NCI-H2196 treated with DMSO at 0.1 percent for 48 hours (cell line): Measurements from ENCODE around the gene MAST3.
A peak's percentile ranks its signal among the peaks of the same experiment; 100 is the strongest.
"Not testable (repeated sequence)": the region's sequence is repeated elsewhere in the genome, so short reads cannot be mapped to it uniquely, and the experiment has no call there.

Experiments
- DNase-seq: peaks from one replicate; lab custom pipeline; 2025; ENCODE audit not compliant: unreplicated experiment; lab: John Stamatoyannopoulos, UW

Gene MAST3

GRCh38 chr19:18157465-18158063 is 60.0 kb downstream of the MAST3 start:
- peak; percentile 89 for DNase-seq

DNA sequence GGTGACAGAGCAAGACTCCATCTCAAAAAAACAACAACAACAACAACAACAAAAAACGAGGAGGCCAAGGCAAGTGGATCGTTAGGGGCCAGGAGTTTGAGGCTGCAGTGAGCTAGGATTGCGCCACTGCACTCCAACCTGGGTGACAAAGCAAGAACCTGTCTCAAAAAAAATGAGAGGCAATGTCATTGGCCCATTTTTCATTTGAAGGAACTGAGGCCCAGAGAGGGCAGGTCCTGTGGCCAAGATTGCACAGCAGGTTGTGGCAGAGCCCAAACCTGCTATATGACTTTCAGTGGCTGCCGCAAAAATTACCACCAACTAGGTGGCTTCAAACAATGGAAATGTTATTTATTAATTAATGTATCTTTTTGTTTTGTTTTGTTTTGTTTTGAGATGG is 60.9 kb downstream of the MAST3 start:
- DNase-seq: no peak

- DNase-seq: not testable (repeated sequence)
Measured at GRCh38 chr19:18159059-18159616, 61.6 kb downstream of the MAST3 start.

GRCh38 chr19:18159810-18160209 is 62.2 kb downstream of the MAST3 start:
- DNase-seq: no peak

DNA sequence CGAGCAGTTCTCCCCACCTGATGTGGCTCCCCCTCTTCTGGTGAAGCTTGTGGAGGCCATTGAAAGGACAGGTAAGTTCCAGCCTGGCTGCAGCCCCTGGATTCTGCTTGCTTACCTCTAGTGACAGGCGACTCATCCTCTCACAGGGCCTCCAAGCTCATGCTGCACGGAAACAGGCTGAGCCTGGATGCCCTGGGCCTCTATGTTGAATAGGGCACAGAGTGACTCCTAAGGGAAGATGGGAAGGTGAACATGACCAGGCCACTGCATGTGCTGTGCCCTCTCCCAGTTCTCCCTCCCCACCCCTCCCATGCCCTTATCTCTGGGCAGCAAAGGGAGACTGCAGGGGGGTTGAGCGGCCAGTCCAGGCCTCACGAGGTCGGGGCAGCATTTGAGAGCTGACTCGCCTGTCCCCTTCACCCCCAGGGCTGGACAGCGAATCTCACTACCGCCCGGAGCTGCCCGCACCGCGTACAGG is 63.0 kb downstream of the MAST3 start:
- no peak for DNase-seq

DNA sequence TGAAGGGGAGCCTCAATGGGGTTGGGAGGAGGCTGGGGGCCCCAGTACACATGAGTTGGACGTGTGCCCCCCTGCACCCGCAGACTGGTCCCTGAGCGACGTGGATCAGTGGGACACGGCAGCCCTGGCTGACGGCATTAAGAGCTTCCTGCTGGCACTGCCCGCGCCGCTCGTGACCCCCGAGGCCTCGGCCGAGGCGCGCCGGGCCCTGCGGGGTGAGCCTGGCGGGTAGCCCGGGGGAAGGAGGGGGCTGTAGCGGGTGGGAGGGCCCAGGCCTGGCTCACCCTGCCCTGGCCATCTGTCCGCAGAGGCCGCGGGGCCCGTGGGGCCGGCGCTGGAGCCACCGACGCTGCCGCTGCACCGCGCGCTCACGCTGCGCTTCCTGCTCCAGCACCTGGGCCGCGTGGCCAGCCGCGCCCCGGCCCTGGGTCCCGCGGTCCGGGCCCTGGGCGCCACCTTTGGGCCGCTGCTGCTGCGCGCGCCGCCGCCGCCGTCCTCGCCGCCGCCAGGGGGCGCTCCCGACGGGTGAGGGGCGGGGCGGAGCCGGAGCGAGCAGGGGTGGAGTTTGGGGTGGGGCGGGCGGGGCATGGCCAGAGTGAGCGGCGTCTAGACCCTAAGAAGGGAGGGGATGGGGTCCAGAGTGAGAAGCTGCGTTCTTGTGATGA is 63.5 kb downstream of the MAST3 start:
- peak; percentile 42 for DNase-seq

DNA sequence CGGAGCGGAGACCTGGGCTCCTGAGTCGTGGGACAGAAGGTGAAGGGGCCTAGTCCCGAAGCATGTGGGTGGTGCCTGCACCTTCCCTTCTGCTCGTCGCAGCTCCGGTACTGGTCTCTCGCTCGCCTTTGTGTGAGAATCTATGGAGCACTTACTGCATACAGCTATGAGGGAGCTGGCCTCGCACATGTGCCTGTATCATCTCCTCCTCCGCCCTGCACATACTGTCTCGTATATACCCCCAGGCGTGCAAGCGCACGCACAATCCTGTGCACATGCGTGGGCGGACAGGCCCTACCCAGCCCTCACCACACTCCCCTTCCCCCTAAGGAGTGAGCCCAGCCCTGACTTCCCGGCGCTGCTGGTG is 64.0 kb downstream of the MAST3 start:
- DNase-seq: no peak

GRCh38 chr19:18164072-18164471 is 66.5 kb downstream of the MAST3 start:
- DNase-seq: no peak

DNA sequence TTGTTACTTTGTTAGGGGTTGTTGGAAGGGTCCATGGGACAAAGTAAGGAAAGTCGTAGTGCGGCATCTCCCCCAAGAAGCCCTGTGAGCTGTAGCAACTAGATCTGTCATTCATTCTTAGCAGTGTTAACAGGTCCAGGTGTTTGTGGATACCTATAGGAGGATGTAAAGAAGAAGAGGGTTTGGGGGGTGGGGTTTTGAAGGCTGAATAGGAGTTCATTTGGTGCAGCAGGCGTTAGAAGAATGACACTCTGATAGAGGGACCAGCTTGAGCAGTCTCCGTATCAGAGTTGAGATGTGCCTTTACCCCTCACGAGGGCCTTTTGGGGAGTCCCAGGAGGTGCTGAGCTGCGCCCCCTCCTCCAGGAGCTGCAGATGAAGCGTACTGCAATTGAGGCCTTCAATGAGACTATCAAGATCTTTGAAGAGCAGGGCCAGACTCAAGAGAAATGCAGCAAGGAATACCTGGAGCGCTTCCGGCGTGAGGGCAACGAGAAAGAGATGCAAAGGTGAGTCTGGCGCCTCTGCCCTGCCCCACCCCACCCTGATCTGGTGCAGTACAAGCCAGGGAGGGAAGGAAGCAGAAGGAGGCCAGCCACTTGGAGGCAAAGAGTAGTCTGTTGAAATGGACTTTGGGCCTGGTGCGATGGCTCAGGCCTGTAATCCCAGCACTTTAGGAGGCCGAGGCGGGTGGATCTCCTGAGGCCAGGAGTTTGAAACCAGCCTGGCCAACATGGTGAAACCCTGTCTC is 68.4 kb downstream of the MAST3 start:
- DNase-seq: no peak

- no peak for DNase-seq
Measured at GRCh38 chr19:18167011-18167410, 69.4 kb downstream of the MAST3 start.

DNA sequence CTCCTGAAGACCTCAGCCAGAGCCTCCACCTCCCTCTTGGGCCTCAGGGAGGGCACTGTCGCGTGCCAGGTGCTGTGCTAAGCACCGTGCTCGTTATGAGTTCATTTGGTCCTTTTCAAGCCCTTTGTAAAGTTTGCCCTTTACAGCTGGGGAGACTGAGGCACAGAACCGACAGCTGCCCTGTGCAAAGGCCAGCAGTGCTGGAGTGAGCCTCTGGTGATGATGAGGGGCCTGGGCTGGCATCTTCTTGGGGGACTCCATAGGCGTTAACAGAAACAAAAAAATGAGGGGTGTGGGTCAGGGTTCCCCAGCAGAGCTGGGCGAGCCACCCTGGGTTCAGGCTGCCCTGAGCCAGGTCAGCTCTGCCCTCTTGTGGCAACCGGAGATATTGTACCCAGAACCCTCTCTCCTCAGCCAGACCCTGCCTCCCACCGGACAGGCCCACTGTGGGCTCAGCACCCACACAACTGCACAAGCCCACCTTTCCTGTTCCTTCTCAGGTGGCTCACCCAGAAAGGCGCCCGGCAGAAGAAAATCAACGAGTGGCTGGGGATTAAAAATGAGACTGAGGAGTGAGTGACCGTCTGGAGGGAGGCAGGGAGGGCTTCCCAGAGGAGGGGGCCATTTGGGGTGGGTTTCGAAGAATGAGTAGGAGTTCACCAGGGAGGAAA is 70.5 kb downstream of the MAST3 start:
- DNase-seq: no peak

DNA sequence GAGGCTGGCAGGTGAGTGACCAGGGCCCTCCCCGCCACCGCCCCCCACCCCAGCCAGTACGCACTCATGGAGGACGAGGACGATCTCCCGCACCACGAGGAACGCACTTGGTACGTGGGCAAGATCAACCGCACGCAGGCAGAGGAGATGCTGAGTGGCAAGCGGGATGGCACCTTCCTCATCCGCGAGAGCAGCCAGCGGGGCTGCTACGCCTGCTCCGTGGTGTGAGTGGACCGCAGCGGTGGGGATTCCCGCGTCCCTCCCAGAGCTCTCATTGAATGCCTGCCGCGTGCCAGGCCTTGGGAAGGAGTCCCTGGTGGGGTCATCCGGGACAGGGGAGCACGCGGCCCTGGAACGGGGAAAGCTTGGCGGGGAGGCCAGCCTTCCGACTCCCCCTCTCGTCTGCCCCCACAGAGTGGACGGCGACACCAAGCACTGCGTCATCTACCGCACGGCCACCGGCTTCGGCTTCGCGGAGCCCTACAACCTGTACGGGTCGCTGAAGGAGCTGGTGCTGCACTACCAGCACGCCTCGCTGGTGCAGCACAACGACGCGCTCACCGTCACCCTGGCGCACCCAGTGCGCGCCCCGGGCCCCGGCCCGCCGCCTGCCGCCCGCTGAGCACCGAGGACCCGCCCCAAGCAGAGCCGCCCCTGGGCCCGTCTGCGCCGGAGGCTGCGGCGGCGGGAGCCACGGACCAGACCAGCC is 71.2 kb downstream of the MAST3 start:
- DNase-seq: no peak

DNA sequence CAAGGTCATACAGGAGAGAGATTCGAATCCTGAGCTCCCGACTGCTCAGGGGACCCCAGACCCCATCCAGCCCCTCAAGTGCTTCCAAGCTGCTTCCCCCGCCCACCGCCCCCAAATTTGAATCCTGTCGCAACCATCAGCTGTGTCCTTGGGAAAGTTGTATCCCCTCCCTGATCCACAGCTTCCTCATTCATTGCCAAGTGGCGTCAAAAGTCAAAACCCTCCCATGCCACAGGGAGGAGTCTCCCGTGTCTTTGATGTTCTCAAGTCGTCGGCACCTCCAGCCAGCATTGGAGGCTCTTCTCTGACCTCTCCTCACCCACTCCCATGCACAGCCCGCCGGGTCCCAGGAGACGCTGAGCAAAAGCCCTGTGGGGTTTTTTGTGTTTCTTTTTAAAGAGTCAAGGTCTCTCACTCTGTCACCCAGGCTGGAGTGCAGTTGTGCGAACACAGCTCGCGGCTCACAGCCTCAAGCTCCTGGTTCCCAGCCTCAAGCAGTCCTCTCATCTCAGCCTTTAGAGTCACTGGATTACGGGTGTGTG is 73.2 kb downstream of the MAST3 start:
- DNase-seq: no peak

DNA sequence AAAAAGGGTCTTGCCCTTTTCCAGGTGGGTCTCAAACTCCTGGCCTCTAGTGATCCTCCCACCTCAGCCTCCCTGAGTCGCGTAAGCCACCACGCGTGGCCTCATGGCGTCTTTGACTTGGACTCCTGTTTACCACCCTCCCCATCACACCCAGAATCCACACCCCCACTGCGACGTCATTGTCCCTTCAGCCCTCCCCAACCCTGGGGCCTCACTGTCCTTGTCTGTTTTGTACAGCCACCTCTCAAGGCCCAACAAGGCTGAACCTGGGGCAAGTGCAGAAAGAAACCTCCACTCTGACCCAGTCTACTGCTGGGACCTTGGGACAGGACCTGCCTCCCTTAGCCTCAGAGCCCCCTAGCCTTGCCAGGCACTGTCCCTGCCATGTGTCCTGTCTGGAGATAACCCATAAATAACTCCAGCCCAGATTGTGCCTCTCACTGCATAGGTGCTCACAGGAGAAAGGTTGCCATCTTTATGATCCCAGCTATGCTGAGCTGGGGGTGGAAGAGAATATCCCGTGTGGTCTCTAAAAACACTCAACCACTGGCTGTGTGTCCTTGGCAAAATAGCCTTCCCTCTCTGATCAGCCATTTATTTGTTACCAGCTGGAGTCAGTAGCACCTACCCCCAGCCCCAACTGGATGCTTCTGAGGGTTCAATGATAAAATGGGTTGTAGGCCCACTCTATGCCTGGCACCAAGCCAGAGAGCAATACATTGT is 74.2 kb downstream of the MAST3 start:
- DNase-seq: no peak

GRCh38 chr19:18172331-18173053 is 74.9 kb downstream of the MAST3 start:
- DNase-seq: no peak

DNA sequence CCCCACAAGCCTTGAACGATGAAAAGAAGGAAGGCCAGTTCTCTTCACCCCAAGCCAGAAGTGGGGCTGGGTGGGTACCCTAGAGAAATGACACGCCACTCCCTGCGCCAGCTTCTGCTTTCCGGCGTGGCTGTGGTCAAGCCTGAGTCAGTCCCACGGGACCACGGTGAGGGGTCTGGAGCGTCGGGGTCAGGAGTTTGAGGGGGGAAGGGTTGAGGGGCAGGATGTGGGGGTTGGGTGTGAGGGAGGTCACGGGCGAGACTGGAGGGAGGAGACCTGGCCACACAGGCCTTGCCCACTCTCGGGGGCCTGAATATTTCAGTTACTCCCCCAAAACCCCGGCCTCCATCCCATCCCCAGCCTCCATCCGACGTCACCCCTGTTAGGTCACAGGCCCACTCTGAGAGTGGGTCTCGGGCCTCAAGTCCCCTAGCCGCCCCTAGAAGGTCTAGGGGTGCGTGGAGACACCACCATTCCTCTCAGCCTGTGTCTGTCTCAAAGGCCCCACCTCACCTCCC is 75.5 kb downstream of the MAST3 start:
- no peak for DNase-seq

DNA sequence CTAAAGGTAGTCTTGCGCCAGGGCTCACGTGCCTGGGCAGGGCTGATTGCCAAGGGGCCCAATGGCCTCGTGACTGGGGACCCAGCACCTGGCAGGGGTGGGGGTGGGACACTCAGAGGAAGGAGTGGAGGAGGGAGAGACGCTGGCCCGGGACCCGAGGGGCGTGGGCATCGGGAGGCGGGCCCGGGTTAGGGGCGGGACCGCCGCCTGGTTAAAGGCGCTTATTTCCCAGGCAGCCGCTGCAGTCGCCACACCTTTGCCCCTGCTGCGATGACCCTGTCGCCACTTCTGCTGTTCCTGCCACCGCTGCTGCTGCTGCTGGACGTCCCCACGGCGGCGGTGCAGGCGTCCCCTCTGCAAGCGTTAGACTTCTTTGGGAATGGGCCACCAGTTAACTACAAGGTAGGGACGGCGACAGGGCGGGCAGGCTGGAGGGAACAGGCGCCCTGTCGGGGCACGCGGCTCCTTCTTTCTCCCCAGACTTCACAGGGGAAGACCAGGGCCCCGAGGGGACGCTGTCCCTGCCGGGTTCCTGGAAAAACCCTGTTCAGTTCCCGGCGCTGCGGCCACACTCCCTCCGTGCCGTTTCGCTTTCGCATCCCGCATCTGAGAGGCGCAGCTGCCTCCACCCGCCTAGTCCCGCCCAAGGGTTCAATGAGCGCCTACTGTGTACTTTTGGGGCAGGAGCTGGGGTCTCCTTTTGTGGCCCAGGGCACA is 76.2 kb downstream of the MAST3 start, which contains the start of gene IFI30:
TSS of gene IFI30 (plus strand) at position 242 of the 717 bp plus-strand sequence. CDS start at position 271, 29 bp downstream.
- peak; percentile 77 for DNase-seq

- DNase-seq: no peak
Measured at GRCh38 chr19:18174983-18175382, 77.4 kb downstream of the MAST3 start.
